Testis (tissue), 2 donors: ENCODE measurements around the gene SERINC2.

Experiments used
- POLR2A ChIP-seq: fragments of 450-650 bp; IDR thresholded peaks from one replicate; pipeline ENCODE4 v1.6.1; 2017; ENCODE audit warnings: antibody characterized with exemption, mild to moderate bottlenecking, moderate library complexity
- TF ChIP-seq, protein P1 (sequence below), 3 experiments: fragments of 450-650 bp in 2 of 3; fragments of 200-600 bp in 1 of 3; sonication (generic) in 1 of 3; IDR thresholded peaks; one replicate each; pipeline ENCODE4 v1.5.1; 2016 to 2019; ENCODE audit warnings: antibody characterized with exemption in 3 of 3, mild to moderate bottlenecking in 2 of 3, moderate library complexity in 1 of 3

DNA sequence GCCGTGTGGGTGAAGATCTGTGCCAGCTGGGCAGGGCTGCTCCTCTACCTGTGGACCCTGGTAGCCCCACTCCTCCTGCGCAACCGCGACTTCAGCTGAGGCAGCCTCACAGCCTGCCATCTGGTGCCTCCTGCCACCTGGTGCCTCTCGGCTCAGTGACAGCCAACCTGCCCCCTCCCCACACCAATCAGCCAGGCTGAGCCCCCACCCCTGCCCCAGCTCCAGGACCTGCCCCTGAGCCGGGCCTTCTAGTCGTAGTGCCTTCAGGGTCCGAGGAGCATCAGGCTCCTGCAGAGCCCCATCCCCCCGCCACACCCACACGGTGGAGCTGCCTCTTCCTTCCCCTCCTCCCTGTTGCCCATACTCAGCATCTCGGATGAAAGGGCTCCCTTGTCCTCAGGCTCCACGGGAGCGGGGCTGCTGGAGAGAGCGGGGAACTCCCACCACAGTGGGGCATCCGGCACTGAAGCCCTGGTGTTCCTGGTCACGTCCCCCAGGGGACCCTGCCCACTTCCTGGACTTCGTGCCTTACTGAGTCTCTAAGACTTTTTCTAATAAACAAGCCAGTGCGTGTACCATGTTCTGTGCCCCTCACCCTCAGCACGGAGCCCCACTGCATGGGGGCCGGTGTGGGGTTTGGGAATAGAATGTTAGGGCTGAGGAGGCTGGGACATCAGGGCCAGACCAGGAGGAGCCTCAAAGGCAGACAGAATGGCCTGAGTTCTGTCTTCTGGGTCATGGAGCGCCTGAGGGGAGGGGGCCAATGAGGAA lies 21.3 kb downstream of the SERINC2 start:
- TF ChIP-seq, protein P1, sequence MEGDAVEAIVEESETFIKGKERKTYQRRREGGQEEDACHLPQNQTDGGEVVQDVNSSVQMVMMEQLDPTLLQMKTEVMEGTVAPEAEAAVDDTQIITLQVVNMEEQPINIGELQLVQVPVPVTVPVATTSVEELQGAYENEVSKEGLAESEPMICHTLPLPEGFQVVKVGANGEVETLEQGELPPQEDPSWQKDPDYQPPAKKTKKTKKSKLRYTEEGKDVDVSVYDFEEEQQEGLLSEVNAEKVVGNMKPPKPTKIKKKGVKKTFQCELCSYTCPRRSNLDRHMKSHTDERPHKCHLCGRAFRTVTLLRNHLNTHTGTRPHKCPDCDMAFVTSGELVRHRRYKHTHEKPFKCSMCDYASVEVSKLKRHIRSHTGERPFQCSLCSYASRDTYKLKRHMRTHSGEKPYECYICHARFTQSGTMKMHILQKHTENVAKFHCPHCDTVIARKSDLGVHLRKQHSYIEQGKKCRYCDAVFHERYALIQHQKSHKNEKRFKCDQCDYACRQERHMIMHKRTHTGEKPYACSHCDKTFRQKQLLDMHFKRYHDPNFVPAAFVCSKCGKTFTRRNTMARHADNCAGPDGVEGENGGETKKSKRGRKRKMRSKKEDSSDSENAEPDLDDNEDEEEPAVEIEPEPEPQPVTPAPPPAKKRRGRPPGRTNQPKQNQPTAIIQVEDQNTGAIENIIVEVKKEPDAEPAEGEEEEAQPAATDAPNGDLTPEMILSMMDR (IDR thresholded peaks at IDR 0.05) = no peak
- TF ChIP-seq POLR2A = no peak
